GM12865 (cell line): ENCODE measurements around the gene UBE2F.
A peak's percentile ranks its signal among the peaks of the same experiment; 100 is the strongest.

Experiments used
- DNase-seq: peaks from one replicate; pipeline ENCODE4 v3.0.0; 2010; ENCODE audit warnings: low read depth
- H3K4me3 ChIP-seq: 2 replicates; pipeline ENCODE4 v1.5.1; 2011; ENCODE audit warnings: mild to moderate bottlenecking, low read depth, low read length, control low read depth
- TF ChIP-seq, protein P1 (sequence below): IDR thresholded peaks from 2 replicates; pipeline ENCODE4 v1.5.1; 2011; ENCODE audit warnings: low read length, control low read depth, low read depth, inconsistent platforms; ENCODE audit not compliant: insufficient read depth; ENCODE audit errors: missing control alignments

UBE2F gene, protein sequence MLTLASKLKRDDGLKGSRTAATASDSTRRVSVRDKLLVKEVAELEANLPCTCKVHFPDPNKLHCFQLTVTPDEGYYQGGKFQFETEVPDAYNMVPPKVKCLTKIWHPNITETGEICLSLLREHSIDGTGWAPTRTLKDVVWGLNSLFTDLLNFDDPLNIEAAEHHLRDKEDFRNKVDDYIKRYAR

DNA sequence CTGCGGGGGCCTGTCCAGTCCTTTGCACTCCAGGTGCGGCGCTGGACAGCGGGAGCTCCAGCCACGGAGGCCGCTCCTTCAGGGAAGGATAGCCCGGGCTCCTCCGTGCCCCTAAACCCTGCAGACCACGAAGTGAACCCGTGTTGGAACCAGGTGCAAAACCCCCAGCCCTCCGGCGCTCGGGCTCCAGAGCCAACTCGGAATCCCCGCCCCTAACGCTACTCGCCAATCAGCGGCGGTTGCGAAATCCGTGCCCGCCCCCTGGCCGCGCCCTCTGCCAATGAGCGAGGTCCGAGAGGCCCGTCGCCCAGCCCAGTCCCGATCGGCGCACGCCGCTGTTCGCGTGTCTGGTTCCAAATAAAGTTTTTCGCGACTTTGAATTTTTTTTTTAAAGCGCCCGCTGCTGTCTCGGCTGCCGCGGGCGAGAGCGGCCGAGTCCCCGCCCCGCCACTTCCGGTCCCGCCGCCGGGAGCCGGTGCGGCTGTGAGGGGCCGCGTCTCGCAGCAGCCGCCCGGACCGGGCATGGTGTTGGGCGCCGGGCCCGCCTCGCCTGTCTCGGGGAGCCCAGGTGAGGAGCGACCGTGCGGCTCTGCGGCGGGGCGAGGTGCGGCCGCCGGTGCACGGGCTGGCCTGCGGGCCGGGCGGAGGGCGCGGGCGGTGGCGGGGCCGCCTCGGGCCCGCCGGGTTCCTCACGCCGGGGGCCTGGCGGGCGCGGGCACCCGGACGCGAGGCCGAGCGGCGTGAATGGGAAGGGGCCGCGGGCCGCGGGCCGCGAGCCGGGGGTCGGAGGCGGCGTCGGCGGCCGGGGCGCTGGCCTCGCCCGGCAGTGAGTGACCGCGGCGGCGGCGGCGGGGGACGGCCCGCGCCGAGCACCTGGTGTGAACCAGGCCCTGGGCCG lies at the start of gene UBE2F:
TSS of gene UBE2F (plus strand) at position 450 of the 898 bp plus-strand sequence. CDS start 6,094 bp downstream, outside the sequence.
- H3K4me3 ChIP-seq, result peak within 1 kb of the TSS; percentile 84
- TF ChIP-seq, protein P1, sequence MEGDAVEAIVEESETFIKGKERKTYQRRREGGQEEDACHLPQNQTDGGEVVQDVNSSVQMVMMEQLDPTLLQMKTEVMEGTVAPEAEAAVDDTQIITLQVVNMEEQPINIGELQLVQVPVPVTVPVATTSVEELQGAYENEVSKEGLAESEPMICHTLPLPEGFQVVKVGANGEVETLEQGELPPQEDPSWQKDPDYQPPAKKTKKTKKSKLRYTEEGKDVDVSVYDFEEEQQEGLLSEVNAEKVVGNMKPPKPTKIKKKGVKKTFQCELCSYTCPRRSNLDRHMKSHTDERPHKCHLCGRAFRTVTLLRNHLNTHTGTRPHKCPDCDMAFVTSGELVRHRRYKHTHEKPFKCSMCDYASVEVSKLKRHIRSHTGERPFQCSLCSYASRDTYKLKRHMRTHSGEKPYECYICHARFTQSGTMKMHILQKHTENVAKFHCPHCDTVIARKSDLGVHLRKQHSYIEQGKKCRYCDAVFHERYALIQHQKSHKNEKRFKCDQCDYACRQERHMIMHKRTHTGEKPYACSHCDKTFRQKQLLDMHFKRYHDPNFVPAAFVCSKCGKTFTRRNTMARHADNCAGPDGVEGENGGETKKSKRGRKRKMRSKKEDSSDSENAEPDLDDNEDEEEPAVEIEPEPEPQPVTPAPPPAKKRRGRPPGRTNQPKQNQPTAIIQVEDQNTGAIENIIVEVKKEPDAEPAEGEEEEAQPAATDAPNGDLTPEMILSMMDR, result no peak
- DNase-seq, result peak; percentile 97

DNA sequence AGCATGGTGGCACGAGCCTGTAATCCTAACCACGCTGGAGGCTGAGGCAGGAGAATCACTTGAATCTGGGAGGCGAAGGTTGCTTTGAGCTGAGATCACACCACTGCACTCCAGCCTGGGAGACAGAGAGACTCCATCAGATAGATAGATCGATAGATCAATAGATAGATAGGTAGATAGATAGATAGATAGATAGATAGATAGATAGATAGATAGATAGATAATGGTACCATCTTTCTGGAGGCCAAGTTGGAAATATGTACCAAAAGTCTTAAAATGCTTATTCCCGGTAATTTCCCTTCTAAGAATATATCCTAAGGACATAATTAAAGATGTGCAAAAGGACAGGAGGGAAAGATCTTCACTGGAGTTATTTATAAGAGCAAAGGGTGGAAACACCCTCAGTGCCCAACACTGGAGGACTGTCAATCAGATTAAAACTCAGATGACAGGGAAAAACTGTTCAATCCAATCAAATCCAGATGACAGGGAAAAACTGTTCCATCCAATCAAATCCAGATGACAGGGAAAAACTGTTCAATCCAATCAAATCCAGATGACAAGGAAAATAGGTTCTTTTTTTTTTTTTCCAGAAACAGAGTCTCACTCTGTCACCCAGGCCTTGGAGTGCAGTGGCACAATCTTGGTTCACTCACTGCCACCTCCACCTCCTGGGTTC lies 49.0 kb upstream of the UBE2F start:
- TF ChIP-seq, protein P1, result no peak
- no peak for DNase-seq
- no peak overlapping the region for H3K4me3 ChIP-seq

DNA sequence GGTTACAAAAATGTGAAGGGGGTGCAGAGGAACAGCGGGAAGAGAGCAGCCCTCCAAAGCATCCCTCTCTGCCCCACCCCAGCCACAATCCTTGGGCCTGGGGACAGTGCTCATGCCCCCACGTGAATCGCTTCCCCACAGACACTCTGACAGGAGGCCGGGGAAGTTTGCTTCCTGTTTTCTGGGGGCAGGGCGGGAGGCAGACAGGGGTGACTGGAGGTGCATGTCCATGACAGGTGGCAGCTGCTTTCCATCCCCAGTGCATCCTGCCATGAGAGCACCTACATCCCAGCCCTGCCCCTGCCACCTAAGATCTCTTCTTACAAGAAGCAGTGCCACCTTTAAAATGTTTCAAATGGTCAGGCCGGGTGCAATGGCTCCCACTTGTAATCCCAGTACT lies 47.2 kb upstream of the UBE2F start:
- TF ChIP-seq, protein P1, result no peak
- no peak for DNase-seq
- no peak overlapping the region for H3K4me3 ChIP-seq

DNA sequence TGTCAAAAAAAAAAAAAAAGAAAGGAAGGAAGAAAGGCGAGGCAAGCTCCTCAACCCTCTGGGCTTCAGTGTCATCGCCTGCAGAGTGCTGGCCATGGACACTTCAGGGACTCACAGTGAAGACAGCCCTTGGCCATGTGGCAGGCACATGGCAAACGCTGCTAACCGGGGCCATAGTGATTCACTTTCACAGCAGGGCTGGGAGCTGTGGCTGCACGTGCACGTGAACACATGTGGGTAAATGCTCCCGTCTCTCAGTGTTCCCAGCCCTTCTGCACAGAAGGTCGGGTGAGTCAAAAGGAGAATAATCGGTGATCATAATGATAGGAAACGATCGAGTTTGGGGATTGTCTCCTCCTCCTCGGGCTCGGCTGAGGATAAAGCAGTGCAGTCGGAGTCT lies 46.1 kb upstream of the UBE2F start:
- H3K4me3 ChIP-seq, result no peak overlapping the region
- TF ChIP-seq, protein P1, result no peak
- no peak for DNase-seq

DNA sequence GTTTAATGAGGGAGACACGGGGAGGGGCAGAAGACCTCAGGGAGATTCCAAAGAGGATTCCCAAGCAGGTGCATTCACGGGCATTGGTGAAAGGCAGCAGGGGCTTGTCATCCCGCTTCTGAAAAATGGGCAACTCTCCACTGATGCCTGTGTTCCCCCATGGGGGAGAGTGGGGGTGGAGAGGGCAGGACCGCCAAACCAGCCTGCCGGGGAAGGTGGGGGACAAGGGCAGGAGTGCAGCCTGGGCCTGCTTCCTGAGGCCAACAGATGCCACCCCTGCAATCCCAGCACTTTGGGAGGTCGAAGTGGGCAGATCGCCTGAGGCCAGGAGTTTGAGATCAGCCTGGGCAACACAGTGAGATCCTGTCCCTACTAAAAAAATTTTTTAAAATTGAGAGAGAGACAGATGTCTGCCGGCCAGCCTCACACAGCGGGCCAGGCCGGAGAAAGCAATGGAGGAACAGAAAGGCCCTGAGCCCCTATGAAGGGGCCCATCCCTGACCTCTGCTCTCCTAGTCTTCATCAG lies 44.8 kb upstream of the UBE2F start:
- H3K4me3 ChIP-seq, result no peak overlapping the region
- no peak for DNase-seq
- TF ChIP-seq, protein P1, result no peak

DNA sequence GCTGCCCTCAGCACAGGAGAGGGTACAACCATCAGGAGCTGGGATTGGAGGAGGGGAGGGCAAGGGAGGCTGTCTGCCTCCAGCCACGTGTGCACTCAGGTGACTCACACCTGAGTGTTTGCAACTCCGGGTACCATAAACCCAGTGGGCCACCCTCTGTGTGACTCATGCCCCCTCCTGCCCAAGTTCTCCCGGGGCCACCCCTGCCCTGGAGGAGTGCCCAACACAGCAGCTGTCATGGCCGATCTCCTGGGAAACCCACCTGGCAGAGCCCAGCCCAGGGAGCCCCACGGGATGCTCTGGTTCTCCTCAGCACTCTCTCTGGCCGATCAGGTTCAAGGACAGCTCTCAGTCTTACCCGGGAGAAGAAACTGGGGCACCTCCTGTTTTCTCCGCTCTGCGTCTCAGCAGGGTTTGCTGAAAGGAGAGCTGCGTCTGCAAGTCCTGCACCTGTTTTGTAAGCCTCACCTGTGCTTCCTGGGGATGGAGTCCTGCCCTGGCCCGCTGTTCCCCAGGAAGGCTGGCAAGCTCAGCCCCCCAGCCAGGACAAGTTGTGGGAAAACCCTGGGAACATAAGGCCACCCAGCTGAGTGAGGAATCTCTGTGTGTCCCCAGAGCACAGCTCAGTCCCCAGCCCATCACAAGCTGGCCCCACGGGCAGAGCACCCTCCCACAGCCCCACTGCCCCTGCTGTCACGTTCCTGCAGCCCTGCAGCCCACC lies 44.0 kb upstream of the UBE2F start:
- no peak overlapping the region for H3K4me3 ChIP-seq
- TF ChIP-seq, protein P1, result no peak
- no peak for DNase-seq
